ENCODE measurements around the gene RPRD1B. TPM values are rescaled to one million over a fixed set of nuclear protein-coding genes. Genes with fewer than 3 reads are reported as not detected.

Gene RPRD1B
- total RNA-seq, 2 experiments from 2014 or later = 54.8 to 55.7 TPM

DNA sequence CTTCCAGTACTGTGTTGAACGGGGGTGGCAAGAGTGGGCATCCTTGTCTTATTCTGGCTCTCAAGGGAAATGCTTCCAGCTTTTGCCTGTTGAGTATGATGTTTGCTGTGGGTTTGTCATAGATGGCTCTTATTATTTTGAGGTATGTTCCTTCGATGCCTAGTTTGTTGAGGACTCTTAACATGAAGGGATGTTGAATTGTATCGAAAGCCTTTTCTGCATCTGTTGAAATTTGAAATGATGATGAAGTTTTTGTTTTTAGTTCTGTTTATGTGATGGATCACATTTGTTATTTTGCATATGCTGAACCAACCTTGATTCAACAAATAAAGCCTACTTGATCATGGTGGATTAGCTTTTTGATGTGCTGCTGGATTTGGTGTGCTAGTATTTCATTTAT is 48.0 kb downstream of the RPRD1B start:
- TF ChIP-seq, protein P1, sequence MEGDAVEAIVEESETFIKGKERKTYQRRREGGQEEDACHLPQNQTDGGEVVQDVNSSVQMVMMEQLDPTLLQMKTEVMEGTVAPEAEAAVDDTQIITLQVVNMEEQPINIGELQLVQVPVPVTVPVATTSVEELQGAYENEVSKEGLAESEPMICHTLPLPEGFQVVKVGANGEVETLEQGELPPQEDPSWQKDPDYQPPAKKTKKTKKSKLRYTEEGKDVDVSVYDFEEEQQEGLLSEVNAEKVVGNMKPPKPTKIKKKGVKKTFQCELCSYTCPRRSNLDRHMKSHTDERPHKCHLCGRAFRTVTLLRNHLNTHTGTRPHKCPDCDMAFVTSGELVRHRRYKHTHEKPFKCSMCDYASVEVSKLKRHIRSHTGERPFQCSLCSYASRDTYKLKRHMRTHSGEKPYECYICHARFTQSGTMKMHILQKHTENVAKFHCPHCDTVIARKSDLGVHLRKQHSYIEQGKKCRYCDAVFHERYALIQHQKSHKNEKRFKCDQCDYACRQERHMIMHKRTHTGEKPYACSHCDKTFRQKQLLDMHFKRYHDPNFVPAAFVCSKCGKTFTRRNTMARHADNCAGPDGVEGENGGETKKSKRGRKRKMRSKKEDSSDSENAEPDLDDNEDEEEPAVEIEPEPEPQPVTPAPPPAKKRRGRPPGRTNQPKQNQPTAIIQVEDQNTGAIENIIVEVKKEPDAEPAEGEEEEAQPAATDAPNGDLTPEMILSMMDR (IDR thresholded peaks at IDR 0.05) = no peak
- DNase-seq = no peak
- Histone ChIP-seq H3K4me3 (ENCODE audit: low read length) (no peak overlapping the region), H3K4me1 (ENCODE audit: insufficient read depth, low read length) (no peaks in the 10 kb centered on the region), H3K36me3 (ENCODE audit: insufficient read depth, low read length) (peaks cover 65% of the 10 kb centered on the region), H3K27ac (ENCODE audit: low read depth in 1 of 2, low read length in 2 of 2) (no peak overlapping the region), H3K9me3 (ENCODE audit: control insufficient read depth in 1 of 2, insufficient read depth in 1 of 2, low read length in 2 of 2) (no peaks in the 10 kb centered on the region), H3K27me3 (ENCODE audit: control insufficient read depth in 1 of 2, insufficient read depth in 2 of 2, low read length in 2 of 2) (no peaks in the 10 kb centered on the region)
- POLR2A ChIA-PET = no interaction called here
- no peaks in the 10 kb centered on the region for H3K9me3 Mint-ChIP-seq
- intact Hi-C loops (cut with DNase I, micrococcal nuclease) = no loop called here
- H3K4me3 Mint-ChIP-seq = no peak overlapping the region
- H3K27me3 Mint-ChIP-seq = no peaks in the 10 kb centered on the region
- peaks cover 93% of the 10 kb centered on the region for H3K36me3 Mint-ChIP-seq (ENCODE audit: low read depth)
- CTCF ChIA-PET = interaction anchor here (1.7 kb wide), 1 partner anchor 8 kb away, joined by 6 read pairs; no protein-coding TSS in a partner anchor
- H3K27ac Mint-ChIP-seq = no peak overlapping the region
- no peak for ATAC-seq (ENCODE audit: poor library complexity)
- peaks cover 20% of the 10 kb centered on the region for H3K4me1 Mint-ChIP-seq (ENCODE audit: low read depth)

- CTCF ChIA-PET = interaction anchor here (1.7 kb wide), 1 partner anchor 10 kb away, joined by 6 read pairs; no protein-coding TSS in a partner anchor
- ATAC-seq (ENCODE audit: poor library complexity) = no peak
- no peaks in the 10 kb centered on the region for H3K9me3 ChIP-seq (ENCODE audit: control insufficient read depth in 1 of 2, insufficient read depth in 1 of 2, low read length in 2 of 2)
- intact Hi-C loops (cut with DNase I, micrococcal nuclease) = no loop called here
- H3K4me3 ChIP-seq (ENCODE audit: low read length) = no peak overlapping the region
- no peak overlapping the region for H3K27ac Mint-ChIP-seq
- H3K4me3 Mint-ChIP-seq = no peak overlapping the region
- POLR2A ChIA-PET = no interaction called here
- H3K27me3 ChIP-seq (ENCODE audit: control insufficient read depth in 1 of 2, insufficient read depth in 2 of 2, low read length in 2 of 2) = no peaks in the 10 kb centered on the region
- no peak for DNase-seq
- peaks cover 66% of the 10 kb centered on the region for H3K36me3 ChIP-seq (ENCODE audit: insufficient read depth, low read length)
- H3K9me3 Mint-ChIP-seq = no peaks in the 10 kb centered on the region
- peaks cover 97% of the 10 kb centered on the region for H3K36me3 Mint-ChIP-seq (ENCODE audit: low read depth)
- TF ChIP-seq, protein P1 (IDR thresholded peaks at IDR 0.05) = no peak
- H3K27ac ChIP-seq (ENCODE audit: low read depth in 1 of 2, low read length in 2 of 2) = no peak overlapping the region
- peaks cover 20% of the 10 kb centered on the region for H3K4me1 Mint-ChIP-seq (ENCODE audit: low read depth)
- no peaks in the 10 kb centered on the region for H3K27me3 Mint-ChIP-seq
- H3K4me1 ChIP-seq (ENCODE audit: insufficient read depth, low read length) = no peaks in the 10 kb centered on the region
These were observed 49.3 kb downstream of the RPRD1B start for GRCh38 chr20:38082894-38083293.

DNA sequence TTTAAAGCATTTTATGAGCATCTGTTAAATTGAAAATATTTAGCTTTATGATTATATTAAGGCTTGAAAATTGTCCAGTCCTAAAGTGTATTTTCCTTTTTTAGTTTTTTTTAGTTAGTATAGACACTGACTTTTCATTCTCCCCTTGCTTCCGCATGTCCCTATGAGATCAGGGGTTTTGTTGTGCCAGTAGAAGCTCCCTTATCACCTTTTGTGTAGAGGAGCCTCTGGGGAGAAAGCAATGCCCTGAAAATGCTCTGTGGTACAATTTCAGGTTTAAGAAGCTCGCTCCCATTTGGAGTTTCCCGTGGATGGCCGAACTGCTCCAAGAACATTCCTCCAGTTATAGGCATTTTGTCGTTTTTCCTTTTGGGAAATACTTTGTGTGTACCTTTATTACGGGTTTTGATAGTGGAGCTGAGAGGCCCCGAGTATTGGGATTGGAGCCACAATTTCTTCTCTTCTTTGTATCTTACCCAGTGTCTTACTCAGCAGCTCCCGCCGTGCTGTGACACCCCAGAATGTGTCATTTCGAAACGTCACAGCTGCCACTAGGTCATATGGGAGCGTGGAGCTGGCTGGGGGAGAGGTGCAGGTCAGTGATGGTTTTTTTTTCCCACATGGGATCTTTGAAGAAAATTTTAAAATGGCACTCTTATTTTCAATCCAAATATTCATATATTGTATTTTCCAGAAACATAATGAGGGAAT is 49.9 kb downstream of the RPRD1B start:
- Histone ChIP-seq H3K4me1 (ENCODE audit: insufficient read depth, low read length) (no peaks in the 10 kb centered on the region), H3K36me3 (ENCODE audit: insufficient read depth, low read length) (peaks cover 67% of the 10 kb centered on the region), H3K27me3 (ENCODE audit: control insufficient read depth in 1 of 2, insufficient read depth in 2 of 2, low read length in 2 of 2) (no peaks in the 10 kb centered on the region), H3K27ac (ENCODE audit: low read depth in 1 of 2, low read length in 2 of 2) (no peak overlapping the region), H3K9me3 (ENCODE audit: control insufficient read depth in 1 of 2, insufficient read depth in 1 of 2, low read length in 2 of 2) (no peaks in the 10 kb centered on the region), H3K4me3 (ENCODE audit: low read length) (no peak overlapping the region)
- H3K27me3 Mint-ChIP-seq = no peaks in the 10 kb centered on the region
- DNase-seq (no peak), ATAC-seq (ENCODE audit: poor library complexity) (no peak)
- no peak overlapping the region for H3K4me3 Mint-ChIP-seq
- TF ChIP-seq, protein P1 (IDR thresholded peaks at IDR 0.05) = no peak
- H3K27ac Mint-ChIP-seq = no peak overlapping the region
- intact Hi-C loops (cut with DNase I, micrococcal nuclease) = no loop called here
- CTCF ChIA-PET = interaction anchor here (1.7 kb wide), 1 partner anchor 10 kb away, joined by 6 read pairs; no protein-coding TSS in a partner anchor
- peaks cover 97% of the 10 kb centered on the region for H3K36me3 Mint-ChIP-seq (ENCODE audit: low read depth)
- no peaks in the 10 kb centered on the region for H3K9me3 Mint-ChIP-seq
- POLR2A ChIA-PET = no interaction called here
- peaks cover 20% of the 10 kb centered on the region for H3K4me1 Mint-ChIP-seq (ENCODE audit: low read depth)

All from CD4-positive, alpha-beta T cell (primary cell).